Skeletal muscle cell (primary cell): ENCODE results near the gene FAM229A.

Experiments
- DNase-seq: peaks from one replicate; pipeline ENCODE4 v3.0.0-alpha.2; 2010; ENCODE audit warnings: low read depth
- H3K4me3 ChIP-seq: 2 replicates; pipeline ENCODE4 v1.5.1; 2011; ENCODE audit warnings: low read depth, mild to moderate bottlenecking, control low read depth, low read length, moderate library complexity

Gene FAM229A

DNA sequence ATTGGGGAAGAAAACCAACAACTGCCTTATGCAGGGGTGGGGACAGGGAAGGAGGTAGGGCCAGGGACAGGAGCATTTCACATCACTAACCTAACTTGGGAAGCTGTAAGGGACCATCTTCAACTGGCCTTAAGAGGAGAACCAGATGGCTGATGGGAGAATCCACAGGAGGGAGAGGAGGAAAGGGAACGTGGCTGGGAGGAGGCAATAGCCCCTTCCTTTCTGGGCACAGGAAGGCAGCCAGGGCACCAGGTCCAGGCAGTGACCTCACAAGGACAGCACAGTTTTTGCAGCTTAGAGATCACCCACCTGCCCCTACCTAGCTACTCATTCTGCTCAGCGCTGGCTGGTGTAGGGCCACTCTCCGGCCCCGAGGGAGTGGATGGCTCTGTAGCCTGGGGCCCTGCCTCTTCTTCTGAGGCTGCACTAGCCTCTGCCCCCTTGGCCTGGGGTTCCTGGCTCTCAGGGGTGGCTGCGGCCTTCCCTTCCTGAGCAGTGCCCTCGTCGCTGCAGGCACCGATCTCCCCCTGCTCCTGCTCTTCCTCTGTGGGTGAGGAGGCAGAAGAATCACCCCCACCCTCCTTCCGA lies 27.9 kb downstream of the FAM229A start:
- DNase-seq = no peak
- peak overlapping the region; percentile 82 for H3K4me3 ChIP-seq

DNA sequence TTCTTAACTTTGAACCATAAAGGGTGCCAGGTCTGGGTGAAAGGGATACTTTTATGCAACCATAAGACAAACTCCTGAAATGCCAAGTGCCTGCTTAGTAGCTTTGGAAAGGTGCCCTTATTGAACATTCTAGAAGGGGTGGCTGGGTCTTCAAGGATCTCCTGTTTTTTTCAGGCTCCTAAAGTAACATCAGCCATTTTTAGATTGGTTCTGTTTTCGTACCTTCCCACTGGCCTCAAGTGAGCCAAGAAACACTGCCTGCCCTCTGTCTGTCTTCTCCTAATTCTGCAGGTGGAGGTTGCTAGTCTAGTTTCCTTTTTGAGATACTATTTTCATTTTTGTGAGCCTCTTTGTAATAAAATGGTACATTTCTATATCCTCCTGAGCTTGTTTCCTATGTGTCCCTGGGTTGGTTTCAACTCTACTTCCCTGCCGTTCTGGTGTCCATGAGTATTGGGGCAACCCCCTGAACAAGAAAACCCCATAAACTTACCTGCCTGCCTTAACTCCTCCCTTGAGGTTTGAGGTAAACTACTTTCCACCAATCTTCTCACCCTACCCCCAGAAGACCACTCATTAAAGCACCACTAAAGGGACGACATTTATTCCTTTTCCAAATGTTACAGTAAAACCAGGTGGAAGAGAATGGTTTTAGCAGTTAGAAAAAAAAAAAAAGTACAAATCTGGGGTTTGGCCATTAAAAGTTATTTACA lies 28.9 kb downstream of the FAM229A start:
- no peak overlapping the region for H3K4me3 ChIP-seq
- no peak for DNase-seq

DNA sequence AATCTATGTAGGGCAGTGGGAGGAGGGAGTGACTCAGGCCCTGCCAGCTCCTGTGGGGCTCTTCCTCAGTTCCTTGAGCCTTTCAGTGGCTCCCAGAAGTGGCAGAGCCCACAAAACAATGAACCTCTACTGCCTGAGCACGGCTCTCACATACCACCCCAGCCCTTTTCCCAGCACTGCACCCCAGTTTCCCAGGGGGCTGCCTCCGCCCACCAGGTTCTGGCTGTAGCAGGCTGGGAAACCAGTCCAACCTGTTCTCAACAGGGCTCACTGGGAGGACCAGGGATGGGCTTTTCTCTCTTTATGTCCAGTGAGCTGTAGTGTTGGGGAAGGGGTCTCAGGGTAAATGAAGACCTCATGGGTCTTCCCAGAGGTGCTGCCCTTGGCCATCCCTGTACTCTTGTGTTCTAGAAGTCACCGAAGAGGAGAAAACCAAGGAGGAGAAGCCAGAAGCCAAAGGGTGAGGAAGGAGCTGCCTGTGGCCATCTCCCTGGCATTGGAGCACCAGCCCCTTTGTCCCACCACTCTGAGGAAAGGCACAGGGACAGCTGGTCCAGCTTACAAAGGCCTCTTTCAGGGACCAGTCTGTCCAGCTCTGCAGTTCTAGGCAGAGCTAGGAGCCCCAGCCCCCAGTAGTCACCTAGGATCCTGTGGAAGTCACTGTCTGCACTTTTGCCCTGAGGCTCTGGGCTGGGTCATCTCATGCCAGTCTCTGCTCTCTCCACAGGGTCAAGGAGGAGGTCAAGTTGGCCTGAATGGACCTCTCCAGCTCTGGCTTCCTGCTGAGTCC lies 29.8 kb downstream of the FAM229A start:
- no peak for DNase-seq
- H3K4me3 ChIP-seq = no peak overlapping the region

DNA sequence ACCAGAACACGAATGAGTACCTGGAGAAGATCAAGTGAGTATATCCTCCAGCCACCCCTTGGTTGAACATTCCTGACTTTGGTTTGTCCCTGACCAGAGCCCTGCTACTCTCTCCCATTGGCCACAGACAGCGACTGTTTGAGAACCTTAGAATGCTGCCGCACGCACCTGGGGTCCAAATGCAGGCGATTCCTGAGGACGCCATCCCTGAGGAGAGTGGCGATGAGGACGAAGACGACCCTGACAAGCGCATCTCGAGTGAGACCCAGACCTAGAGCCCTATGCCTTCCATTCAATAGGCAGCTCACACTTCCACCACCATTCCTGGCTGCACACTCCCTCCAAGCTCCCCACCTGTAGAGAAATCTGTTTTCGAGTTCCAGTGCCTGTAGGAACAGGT lies 30.7 kb downstream of the FAM229A start:
- H3K4me3 ChIP-seq = no peak overlapping the region
- DNase-seq = no peak

DNA sequence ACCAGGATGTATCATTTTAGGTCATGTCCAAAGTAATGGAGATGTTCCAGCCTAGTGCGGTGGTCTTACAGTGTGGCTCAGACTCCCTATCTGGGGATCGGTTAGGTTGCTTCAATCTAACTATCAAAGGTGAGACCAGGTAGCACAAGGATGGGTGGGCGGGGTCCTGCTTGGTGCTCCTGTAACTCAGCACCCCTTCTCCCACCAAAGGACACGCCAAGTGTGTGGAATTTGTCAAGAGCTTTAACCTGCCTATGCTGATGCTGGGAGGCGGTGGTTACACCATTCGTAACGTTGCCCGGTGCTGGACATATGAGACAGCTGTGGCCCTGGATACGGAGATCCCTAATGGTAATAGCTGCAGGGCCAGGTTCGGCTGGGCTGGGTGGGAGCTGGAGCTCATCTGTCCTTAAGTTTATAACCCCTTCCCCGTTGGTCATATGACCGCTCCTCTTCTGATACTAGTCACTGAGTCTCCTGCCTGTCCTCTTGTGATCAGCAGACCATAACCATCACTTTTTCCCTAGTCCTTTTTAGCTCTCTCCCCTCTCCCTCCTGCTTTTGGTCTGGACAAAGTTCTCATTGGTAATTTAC lies 31.6 kb downstream of the FAM229A start:
- H3K4me3 ChIP-seq = no peak overlapping the region
- no peak for DNase-seq

DNA sequence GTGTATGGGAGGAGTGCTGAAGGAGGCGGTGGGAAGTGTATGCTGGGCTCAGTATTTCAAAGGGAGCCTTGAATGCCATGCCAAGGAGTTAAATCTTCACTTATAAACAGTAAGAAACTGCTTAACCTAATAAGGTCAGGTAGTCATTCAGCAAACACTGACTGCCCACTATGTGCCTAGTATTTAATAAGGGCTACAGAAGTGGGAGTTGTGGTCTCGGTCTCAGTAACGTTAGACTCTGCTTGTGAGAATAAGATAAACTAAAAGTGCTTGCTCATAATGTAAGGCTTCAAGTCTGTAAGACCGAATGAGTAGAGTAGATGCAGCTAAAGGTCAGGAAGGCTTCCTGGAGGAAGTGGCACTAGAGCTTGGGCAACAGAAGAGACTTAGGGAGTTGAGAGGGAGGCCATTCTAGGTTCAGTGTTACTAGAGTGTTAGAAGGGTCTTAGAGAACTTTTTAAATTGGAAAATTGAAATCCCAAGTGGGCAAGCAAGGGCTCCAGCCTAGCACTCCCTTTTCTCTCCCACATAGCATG lies 32.3 kb downstream of the FAM229A start:
- H3K4me3 ChIP-seq = no peak overlapping the region

DNA sequence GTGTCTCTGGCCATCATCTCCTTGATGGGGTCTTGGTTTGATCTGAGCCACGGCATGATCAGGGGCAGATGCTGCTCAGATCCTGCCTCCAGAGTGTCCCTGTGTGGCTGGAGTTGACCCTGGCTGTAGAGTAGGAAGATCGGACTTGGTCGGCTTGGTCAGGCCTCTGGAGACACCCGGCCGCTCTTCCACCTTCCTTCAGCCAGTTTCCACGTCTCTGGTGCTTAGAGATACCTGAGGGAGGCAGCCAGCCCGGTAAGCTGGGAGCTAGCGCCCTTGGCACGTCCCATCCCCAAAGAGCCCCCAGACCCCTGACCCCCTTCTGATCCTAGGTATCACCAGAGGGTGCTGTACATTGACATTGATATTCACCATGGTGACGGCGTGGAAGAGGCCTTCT lies 35.1 kb downstream of the FAM229A start:
- no peak for DNase-seq
- H3K4me3 ChIP-seq = no peak overlapping the region

More for the DNA sequence above, 32.3 kb downstream of the FAM229A start:
- no peak for DNase-seq

DNA sequence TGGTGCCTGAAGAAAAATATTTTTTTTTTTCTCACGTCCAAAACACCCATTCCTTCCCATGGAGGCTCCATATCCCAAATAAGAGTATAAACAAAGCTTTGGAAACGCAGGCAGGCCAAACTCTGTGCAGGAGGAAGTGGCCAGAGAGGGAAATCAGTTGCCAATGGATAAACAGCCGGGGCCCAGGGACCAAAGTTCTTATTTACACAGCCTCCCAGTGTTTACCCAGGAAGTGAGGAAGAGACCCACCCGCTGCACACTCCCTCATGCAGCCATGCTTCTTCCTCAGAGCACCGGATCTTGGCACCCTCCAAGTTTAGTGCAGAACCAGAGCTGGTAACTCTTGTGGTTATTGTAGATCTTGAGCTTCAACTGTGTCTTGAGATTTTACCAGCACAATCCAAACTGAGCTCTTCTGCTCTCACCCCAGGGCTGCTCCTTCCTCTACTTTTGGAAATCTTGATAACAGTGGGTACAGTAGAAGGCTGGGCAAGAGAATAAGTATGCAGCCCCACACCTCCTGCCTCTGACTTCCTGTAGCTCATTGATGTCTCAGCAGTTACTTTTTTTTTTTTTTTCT lies 40.5 kb downstream of the FAM229A start:
- no peak for DNase-seq
- no peak overlapping the region for H3K4me3 ChIP-seq

DNA sequence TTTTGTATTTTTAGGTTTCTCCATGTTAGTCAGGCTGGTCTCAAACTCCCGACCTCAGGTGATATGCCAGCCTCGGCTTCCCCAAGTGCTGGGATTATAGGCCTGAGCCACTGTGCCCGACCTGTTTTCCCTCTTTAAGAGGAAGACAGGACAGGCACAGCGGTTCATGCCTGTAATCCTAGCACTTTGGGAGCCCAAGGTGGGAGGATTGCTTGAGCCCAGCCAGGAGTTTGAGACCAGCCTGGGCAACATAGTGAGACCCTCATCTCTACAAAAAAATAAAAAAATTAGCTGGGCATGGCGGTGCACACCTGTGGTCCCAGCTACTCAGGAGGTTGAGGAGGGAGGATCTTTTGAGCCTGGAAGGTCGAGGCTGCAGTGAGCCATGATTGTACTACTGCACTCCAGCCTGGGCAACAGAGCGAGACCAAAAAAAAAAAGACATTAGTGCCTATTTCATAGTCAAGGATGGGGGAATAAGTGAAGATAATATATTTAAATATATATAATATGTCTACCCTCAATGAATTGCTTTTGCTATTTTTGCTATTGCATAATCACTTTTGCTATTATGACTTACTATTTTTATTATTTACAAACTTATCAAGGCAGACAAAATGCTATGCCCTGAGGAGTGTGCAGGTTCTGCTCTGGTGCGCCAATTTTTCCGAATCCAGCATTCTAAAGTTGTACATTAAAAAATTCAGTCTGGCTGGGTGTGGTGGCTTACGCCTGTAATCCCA lies 44.0 kb downstream of the FAM229A start:
- H3K4me3 ChIP-seq = no peak overlapping the region
- DNase-seq = no peak

DNA sequence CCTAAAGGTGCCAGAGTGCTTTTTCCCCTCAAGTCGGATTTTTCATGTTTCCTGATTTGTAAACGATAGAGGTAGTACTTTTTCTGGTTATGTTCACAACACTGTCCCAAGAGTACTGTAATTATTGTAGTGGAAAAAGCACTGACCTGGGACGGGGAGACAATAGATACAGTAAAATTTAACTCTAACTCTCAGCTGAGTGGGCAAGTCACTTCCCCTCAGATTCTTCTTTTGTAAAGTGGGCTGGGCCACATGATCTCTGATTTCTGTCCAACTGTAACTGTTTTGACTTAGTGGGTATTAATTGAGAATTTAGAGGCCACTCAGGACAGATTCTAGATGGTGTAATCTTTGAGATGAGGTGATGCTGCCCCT lies 45.4 kb downstream of the FAM229A start:
- H3K4me3 ChIP-seq = no peak overlapping the region
- no peak for DNase-seq

DNA sequence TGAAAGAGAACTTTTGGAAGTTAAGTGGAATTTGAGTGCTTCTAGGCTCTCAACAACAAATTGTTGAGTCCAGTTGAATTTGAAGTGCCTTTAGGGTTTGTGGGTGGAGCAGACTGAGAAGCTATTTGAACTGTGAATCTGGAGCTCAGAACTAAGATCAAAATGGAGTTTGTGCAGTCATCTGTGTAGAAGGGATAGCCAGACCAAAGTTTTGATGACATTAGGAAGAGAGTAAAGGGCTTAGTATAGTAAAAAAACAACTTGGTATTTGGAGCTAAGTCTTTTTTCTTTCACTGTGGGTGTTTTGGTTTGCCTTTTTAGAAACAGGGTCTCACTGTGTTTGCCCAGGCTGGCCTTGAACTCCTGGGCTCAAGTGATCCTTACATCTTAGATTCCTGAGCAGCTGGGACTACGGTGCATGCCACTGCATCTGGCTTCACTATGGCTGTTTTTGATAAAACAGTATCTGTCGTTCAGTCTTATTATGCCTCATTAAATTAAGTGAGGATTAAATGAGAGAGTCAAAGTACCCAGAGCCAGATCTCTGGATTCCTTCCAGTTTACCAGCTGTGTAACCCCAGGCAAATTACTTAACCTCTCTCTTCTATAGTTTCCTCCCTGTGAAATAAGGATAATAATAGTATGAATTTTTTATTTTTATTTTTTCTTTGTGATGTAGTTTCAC lies 50.4 kb downstream of the FAM229A start:
- H3K4me3 ChIP-seq = no peak overlapping the region
- DNase-seq = no peak
